ENCODE data around the gene PTPDC1.

DNA sequence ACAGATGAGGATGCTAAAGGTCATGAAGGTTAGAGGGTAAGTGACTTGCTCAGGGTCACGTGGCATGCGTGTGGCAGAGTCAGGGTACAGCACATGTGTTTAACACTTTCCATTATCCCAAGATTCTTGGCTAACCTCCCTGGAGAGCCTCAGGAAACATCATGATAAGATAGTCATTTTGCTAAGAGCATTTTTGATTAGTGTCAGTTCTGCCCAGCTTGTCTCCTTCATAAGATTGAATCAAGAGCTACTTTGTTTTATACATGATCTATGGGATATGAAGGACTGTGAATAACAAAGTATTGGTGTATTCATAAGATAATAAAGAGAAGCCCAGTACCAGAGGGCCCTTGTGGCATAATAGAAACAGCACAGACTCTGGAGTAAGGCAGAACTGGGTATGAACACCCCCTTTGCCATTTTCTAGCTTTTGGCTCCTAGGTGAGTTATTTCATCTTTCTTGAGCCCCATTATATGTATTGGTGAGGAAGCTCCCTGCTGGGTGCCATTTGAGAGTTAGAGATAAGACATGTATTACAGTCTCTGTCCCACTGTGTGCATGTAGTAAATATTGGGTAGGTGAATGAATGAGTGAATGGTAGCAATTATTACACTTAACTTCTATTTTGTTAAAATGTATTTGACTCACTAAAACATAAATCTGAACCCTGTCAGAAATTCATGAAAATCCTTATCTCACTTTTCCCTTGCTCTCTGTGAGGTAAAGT is 16.1 kb downstream of the PTPDC1 start:
- TF ChIP-seq, protein P1, sequence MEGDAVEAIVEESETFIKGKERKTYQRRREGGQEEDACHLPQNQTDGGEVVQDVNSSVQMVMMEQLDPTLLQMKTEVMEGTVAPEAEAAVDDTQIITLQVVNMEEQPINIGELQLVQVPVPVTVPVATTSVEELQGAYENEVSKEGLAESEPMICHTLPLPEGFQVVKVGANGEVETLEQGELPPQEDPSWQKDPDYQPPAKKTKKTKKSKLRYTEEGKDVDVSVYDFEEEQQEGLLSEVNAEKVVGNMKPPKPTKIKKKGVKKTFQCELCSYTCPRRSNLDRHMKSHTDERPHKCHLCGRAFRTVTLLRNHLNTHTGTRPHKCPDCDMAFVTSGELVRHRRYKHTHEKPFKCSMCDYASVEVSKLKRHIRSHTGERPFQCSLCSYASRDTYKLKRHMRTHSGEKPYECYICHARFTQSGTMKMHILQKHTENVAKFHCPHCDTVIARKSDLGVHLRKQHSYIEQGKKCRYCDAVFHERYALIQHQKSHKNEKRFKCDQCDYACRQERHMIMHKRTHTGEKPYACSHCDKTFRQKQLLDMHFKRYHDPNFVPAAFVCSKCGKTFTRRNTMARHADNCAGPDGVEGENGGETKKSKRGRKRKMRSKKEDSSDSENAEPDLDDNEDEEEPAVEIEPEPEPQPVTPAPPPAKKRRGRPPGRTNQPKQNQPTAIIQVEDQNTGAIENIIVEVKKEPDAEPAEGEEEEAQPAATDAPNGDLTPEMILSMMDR (conservative IDR thresholded peaks at IDR 0.05; ENCODE audit: low read depth, low read length): no peak
- TF ChIP-seq EZH2 (IDR thresholded peaks at IDR 0.05; ENCODE audit: low read length, unreplicated experiment) (no peak), EZH2phosphoT487 (IDR thresholded peaks at IDR 0.05; ENCODE audit: borderline replicate concordance, low read length) (no peak)
